Lower leg skin (tissue), 4 donors: ENCODE measurements around the gene PRDM2. TPM values are rescaled to one million over a fixed set of nuclear protein-coding genes. Genes with fewer than 3 reads are reported as not detected.
"Not testable (repeated sequence)": the region's sequence is repeated elsewhere in the genome, so short reads cannot be mapped to it uniquely, and the experiment has no call there.

Source experiments
- DNase-seq, 2 donors: peaks; one replicate each; pipeline ENCODE4 v3.0.0-alpha.2; 2019; ENCODE audit warnings: low spot score in 2 of 2
- H3K4me3 ChIP-seq: fragments of 200-600 bp; sonication (generic); 2 replicates; pipeline ENCODE4 v1.5.1; 2017; ENCODE audit warnings: mild to moderate bottlenecking, low read depth; ENCODE audit not compliant: poor library complexity, severe bottlenecking
- POLR2A ChIP-seq, 2 donors: fragments of 450-650 bp; IDR thresholded peaks; one replicate each; pipeline ENCODE4 v1.6.1; 2016 to 2017; ENCODE audit warnings: antibody characterized with exemption in 2 of 2, mild to moderate bottlenecking in 1 of 2, moderate library complexity in 1 of 2
- WGBS, 2 donors: methylation state at CpG; one replicate each; pipeline ENCODE4 v1.1.5; 2018; 5-methylcytosine and 5-hydroxymethylcytosine counted together
- intact Hi-C: fragments of 100-400 bp; cut with DNase I; formaldehyde crosslinking; loops from one replicate; pipeline ENCODE4 v1.15.0; 2023; ENCODE audit warnings: low total_unique reads
- total RNA-seq, 4 donors: library from RNA; depleted of rRNA; stranded (reverse); fragments of >200 nt; gene quantifications; one replicate each; pipeline ENCODE4 v1.1.0, GENCODE V29; 2016
- TF ChIP-seq, protein P1 (sequence below), 3 donors: fragments of 450-650 bp; IDR thresholded peaks; one replicate each; pipeline ENCODE4 v1.5.1; 2016; ENCODE audit warnings: antibody characterized with exemption in 3 of 3, mild to moderate bottlenecking in 3 of 3, moderate library complexity in 2 of 3

The PRDM2 gene
- total RNA-seq, 4 donors from 2014 or later, result 34.7 to 69.9 (median 41.8) TPM

DNA sequence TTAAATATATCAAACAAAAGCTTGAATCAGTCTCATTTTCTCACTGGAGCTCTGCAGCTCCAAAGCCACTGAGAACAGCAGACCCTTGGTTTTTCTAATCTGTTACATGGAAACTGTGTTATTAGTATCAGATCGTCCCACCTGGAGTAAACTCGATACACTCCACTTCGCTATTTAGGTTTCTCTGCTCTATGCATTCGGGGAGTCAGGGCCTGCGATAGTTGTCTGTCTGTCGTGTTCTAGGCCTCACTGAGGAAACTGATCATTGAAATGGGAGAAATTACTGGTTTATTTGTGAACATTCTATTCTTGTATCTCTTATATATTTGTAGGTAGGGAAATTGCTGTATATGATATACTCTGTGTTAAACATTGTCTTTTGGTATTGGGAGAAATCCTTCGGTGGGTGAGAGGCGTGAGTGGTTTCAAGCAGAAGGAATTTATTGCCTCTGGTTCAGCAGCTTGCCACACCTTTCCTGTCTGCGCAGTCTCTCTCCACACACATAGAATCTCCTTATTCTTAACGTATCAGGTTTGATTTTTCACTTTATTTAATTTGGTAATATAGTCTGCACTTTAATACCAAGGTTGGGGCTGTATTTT, 8.5 kb downstream of the PRDM2 start:
- WGBS, 2 donors, result 64 to 65% methylated on average over 10 of the region's 10 CpGs
- TF ChIP-seq POLR2A (IDR thresholded peaks at IDR 0.05), result no peak
- H3K4me3 ChIP-seq, result no peak overlapping the region
- DNase-seq, result no peak
- intact Hi-C loops, result no loop called here

DNA sequence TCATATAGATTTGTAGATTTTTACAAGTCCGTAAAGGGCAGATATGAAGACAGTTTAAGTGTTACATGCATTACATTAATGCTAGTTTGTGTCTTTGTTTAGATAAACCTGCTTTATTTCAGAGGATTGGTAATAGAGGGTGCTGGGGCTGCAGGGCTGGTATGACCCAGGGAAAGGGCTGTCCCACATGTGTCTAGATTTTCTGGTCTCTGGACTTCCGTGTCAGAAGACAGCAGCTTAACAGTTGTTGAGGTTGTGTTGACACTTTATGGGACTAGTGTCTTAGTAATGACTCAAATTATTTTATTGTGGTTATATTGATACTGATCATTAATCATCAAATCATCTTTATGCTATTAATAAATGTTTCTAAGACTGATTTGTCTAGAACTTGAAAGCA, 10.1 kb downstream of the PRDM2 start:
- TF ChIP-seq, protein P1, sequence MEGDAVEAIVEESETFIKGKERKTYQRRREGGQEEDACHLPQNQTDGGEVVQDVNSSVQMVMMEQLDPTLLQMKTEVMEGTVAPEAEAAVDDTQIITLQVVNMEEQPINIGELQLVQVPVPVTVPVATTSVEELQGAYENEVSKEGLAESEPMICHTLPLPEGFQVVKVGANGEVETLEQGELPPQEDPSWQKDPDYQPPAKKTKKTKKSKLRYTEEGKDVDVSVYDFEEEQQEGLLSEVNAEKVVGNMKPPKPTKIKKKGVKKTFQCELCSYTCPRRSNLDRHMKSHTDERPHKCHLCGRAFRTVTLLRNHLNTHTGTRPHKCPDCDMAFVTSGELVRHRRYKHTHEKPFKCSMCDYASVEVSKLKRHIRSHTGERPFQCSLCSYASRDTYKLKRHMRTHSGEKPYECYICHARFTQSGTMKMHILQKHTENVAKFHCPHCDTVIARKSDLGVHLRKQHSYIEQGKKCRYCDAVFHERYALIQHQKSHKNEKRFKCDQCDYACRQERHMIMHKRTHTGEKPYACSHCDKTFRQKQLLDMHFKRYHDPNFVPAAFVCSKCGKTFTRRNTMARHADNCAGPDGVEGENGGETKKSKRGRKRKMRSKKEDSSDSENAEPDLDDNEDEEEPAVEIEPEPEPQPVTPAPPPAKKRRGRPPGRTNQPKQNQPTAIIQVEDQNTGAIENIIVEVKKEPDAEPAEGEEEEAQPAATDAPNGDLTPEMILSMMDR (IDR thresholded peaks at IDR 0.05), result no peak
- no peak for TF ChIP-seq POLR2A (IDR thresholded peaks at IDR 0.05)
- WGBS, 2 donors, result 92 to 94% methylated on average over 2 of the region's 2 CpGs
- DNase-seq, result no peak
- H3K4me3 ChIP-seq, result no peak overlapping the region
- intact Hi-C loops, result no loop called here

DNA sequence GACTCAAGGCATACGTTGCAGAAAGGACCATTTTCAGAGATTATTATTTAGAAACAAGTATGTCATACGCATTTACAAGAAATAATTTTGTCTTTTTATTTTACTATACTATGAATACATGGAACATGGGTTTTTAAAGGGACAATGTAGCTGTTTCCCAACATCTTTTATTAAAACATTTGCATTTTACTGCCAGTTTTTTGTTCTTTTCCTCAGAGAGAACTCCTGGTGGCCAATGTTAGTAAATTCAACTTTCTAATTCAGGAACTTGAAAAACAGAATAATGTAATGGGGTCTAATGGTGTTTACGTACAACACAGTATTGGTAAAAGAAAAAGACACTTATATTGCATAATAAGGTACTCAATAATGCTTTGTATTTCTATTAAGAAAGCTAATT, 14.9 kb downstream of the PRDM2 start:
- no peak overlapping the region for H3K4me3 ChIP-seq
- intact Hi-C loops, result no loop called here
- DNase-seq, result no peak
- no peak for TF ChIP-seq POLR2A (IDR thresholded peaks at IDR 0.05)
- TF ChIP-seq, protein P1 (IDR thresholded peaks at IDR 0.05), result no peak
- 63 to 68% methylated on average over 3 of the region's 3 CpGs for WGBS, 2 donors

DNA sequence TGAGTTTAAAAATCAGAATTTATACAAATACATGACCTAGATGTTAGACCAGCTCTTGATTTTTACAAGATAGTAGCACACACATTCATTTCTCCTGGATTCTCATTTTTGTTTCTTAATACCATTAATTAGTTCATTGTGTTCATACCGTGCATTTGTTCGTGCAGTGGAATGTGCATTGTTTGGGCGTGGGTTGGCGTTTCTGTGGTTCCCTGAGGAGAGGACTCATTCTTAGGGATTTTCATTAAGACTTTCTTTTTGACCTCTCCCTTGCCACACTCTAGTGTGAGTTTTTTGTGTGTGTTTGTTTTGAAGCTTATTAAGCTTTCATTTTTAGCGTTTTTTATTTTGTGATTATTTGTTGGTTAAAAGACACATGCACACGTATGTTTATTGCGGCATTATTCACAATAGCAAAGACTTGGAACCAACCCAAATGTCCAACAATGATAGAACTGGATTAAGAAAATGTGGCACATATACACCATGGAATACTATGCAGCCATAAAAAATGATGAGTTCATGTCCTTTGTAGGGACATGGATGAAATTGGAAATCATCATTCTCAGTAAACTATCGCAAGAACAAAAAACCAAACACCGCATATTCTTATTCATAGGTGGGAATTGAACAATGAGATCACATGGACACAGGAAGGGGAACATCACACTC, 15.8 kb downstream of the PRDM2 start:
- DNase-seq, intact Hi-C loops, H3K4me3 ChIP-seq: not testable (repeated sequence)
- 76 to 81% methylated on average over 7 to 9 of the region's 9 CpGs for WGBS, 2 donors

DNA sequence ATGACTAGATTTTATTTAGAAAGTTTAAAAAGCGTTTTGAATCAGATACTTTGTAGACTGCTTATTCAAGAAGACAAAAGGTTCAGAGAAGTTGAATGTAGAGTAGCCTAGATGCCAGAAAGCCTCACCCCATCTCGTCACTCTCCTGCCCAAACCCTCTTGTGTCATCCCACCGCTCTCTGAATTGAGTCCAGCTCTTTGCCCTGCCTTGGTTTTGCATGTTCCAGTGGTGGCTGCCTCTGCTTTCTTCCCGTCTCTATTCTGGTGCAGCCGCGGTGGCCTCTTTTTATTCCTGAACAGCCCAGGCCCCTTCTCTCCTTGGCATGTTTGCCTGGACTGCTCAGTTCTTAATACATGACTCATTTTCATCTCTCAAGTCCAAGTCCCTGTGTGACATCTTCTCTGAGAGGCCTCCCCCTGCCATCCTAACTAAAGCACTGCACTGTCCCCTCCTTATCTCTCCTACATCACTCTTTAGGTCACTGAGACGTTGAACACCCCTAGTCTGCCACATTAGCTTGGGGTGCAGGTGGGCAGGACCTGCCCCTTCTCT, 22.9 kb downstream of the PRDM2 start:
- 53 to 71% methylated on average over 7 of the region's 7 CpGs for WGBS, 2 donors
- H3K4me3 ChIP-seq, result no peak overlapping the region
- intact Hi-C loops, result no loop called here
- no peak for TF ChIP-seq POLR2A (IDR thresholded peaks at IDR 0.05)
- TF ChIP-seq, protein P1 (IDR thresholded peaks at IDR 0.05), result no peak
- no peak for DNase-seq

DNA sequence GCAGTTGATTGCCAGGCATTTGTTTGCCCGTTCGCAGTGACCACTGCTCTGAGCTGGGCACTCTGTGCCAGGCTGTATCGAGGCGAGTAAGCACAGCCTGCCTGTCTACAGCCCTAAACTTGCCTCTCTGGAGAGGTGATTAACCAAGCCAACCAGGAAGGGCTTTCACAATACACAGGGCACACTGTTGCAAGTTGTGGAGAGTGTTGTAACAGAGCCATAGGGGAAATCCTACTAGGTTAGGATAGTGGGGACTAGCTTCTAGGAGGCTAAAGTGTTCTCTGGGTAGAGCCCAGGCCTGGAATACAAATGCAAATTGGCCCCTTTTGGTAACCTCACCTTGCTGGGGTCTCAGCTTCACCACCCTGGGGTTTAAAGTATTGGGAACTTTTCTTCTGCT, 23.8 kb downstream of the PRDM2 start:
- TF ChIP-seq, protein P1 (IDR thresholded peaks at IDR 0.05), result no peak
- no peak for TF ChIP-seq POLR2A (IDR thresholded peaks at IDR 0.05)
- no peak overlapping the region for H3K4me3 ChIP-seq
- DNase-seq, result no peak
- intact Hi-C loops, result no loop called here
- WGBS, 2 donors, result 71 to 75% methylated on average over 4 of the region's 4 CpGs
